ENCODE data around the gene ZNF280B.
"Not testable (repeated sequence)": the region's sequence is repeated elsewhere in the genome, so short reads cannot be mapped to it uniquely, and the experiment has no call there.

ZNF280B gene

GRCh38 chr22:22534604-22535415 is 26.3 kb upstream of the ZNF280B start:
- DNase-seq, result no peak

GRCh38 chr22:22533863-22534262 is 25.3 kb upstream of the ZNF280B start:
- no peak for DNase-seq

GRCh38 chr22:22533417-22533816 is 24.9 kb upstream of the ZNF280B start:
- DNase-seq, result no peak

GRCh38 chr22:22532547-22533071 is 24.1 kb upstream of the ZNF280B start:
- DNase-seq, result not testable (repeated sequence)

- DNase-seq, result no peak
Measured at GRCh38 chr22:22531770-22532546, 23.4 kb upstream of the ZNF280B start.

GRCh38 chr22:22528780-22529179 is 20.2 kb upstream of the ZNF280B start:
- DNase-seq, result no peak

GRCh38 chr22:22527312-22527711 is 18.8 kb upstream of the ZNF280B start:
- DNase-seq, result no peak

GRCh38 chr22:22526125-22526912 is 17.8 kb upstream of the ZNF280B start:
- DNase-seq, result no peak

- DNase-seq, result no peak
Measured at GRCh38 chr22:22523494-22523893, 15.0 kb upstream of the ZNF280B start.

- no peak for DNase-seq
Measured at GRCh38 chr22:22521631-22522030, 13.1 kb upstream of the ZNF280B start.

GRCh38 chr22:22520667-22521602 is 12.4 kb upstream of the ZNF280B start:
- DNase-seq, result no peak

GRCh38 chr22:22520020-22520656 is 11.6 kb upstream of the ZNF280B start, which contains the start of gene ZNF280A:
Gene ZNF280A (minus strand): TSS chr22:22520270. CDS start chr22:22515630, 4,640 bp downstream.
- no peak for DNase-seq

- no peak for DNase-seq
Measured at GRCh38 chr22:22519591-22519990, 11.0 kb upstream of the ZNF280B start.

GRCh38 chr22:22516992-22517391 is 8.4 kb upstream of the ZNF280B start:
- no peak for DNase-seq

GRCh38 chr22:22515890-22516289 is 7.3 kb upstream of the ZNF280B start:
- DNase-seq, result no peak

- not testable (repeated sequence) for DNase-seq
Measured at GRCh38 chr22:22514431-22514830, 5.9 kb upstream of the ZNF280B start.

- no peak for DNase-seq
Measured at GRCh38 chr22:22513619-22514018, 5.1 kb upstream of the ZNF280B start.

GRCh38 chr22:22512951-22513350 is 4.4 kb upstream of the ZNF280B start:
- DNase-seq, result no peak

GRCh38 chr22:22510833-22511232 is 2.3 kb upstream of the ZNF280B start:
- not testable (repeated sequence) for DNase-seq

- not testable (repeated sequence) for DNase-seq
Measured at GRCh38 chr22:22509912-22510311, 1.4 kb upstream of the ZNF280B start.

- DNase-seq, result no peak
Measured at GRCh38 chr22:22507743-22508273, 734 bp downstream of the ZNF280B start.

All from central memory CD4-positive, alpha-beta T cell (primary cell).